ENCODE data around the gene PNLIPRP2.

GRCh38 chr10:116610443-116611152 lies 10.2 kb upstream of the PNLIPRP2 start:
- no peak for TF ChIP-seq EZH2phosphoT487 (IDR thresholded peaks at IDR 0.05; ENCODE audit: insufficient read depth, low read depth)
- no peak for TF ChIP-seq EZH2 (IDR thresholded peaks at IDR 0.05; ENCODE audit: insufficient read depth, poor library complexity, severe bottlenecking)

Measured in GM23248 (cell line).